OCI-LY7 (cell line): ENCODE results near the gene TMIGD3.
"Not testable (repeated sequence)": the region's sequence is repeated elsewhere in the genome, so short reads cannot be mapped to it uniquely, and the experiment has no call there.

ENCODE experiments used
- CTCF ChIP-seq: fragments of 200-600 bp; sonication (generic); conservative IDR thresholded peaks from 2 replicates; pipeline ENCODE4 v1.5.1; 2014; ENCODE audit warnings: mild to moderate bottlenecking, antibody characterized with exemption, low read length, moderate library complexity, mixed read lengths
- EZH2phosphoT487 ChIP-seq: fragments of 200-600 bp; sonication (generic); IDR thresholded peaks from 2 replicates; pipeline ENCODE4 v1.6.1; 2018; ENCODE audit warnings: low read depth, borderline replicate concordance, mild to moderate bottlenecking, mixed run types, antibody characterized with exemption, low read length, moderate library complexity, mixed read lengths

DNA sequence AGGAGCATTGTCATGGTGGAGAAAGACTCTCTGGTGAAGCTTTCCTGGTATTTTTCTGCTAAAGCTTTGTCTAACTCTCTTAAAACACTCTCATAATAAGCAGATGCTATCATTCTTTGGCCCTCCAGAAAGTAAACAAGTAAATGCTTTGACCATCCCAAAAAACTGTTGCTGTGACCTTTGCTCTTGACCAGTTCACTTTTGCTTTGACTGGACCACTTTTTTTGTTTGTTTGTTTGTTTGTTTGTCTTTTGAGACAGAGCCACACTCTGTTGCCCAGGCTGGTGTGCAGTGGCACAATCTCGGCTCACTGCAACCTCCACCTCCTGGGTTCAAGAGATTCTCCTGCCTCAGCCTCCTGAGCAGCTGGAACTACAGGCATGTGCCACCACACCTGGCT lies 44.4 kb upstream of the TMIGD3 start:
- not testable (repeated sequence) for TF ChIP-seq CTCF, EZH2phosphoT487
